ENCODE results near the gene CTH. TPM values are rescaled to one million over a fixed set of nuclear protein-coding genes. Genes with fewer than 3 reads are reported as not detected.

Gene CTH
- total RNA-seq, 1 experiment from 2014 or later: 4.7 TPM

DNA sequence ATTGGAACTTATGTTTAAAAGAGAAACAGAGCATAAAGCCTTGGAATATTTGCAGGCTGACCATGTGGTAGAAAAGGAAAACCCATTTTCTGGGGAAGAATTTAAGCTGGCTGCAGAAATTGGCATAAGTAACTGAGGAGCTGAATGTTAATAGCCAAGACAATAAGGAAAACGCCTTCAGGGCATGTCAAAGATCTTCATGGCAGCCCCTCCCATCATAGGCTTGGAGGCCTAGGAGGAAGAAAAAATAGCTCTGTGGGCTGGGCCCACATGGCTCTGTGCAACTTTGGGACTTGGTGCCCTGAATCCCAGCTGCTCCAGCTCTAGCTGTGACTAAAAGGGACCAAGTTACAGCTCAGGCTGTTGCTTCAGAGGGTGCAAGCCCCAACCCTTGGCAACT, 51.5 kb downstream of the CTH start:
- TF ChIP-seq, protein P1, sequence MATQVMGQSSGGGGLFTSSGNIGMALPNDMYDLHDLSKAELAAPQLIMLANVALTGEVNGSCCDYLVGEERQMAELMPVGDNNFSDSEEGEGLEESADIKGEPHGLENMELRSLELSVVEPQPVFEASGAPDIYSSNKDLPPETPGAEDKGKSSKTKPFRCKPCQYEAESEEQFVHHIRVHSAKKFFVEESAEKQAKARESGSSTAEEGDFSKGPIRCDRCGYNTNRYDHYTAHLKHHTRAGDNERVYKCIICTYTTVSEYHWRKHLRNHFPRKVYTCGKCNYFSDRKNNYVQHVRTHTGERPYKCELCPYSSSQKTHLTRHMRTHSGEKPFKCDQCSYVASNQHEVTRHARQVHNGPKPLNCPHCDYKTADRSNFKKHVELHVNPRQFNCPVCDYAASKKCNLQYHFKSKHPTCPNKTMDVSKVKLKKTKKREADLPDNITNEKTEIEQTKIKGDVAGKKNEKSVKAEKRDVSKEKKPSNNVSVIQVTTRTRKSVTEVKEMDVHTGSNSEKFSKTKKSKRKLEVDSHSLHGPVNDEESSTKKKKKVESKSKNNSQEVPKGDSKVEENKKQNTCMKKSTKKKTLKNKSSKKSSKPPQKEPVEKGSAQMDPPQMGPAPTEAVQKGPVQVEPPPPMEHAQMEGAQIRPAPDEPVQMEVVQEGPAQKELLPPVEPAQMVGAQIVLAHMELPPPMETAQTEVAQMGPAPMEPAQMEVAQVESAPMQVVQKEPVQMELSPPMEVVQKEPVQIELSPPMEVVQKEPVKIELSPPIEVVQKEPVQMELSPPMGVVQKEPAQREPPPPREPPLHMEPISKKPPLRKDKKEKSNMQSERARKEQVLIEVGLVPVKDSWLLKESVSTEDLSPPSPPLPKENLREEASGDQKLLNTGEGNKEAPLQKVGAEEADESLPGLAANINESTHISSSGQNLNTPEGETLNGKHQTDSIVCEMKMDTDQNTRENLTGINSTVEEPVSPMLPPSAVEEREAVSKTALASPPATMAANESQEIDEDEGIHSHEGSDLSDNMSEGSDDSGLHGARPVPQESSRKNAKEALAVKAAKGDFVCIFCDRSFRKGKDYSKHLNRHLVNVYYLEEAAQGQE (IDR thresholded peaks at IDR 0.05; ENCODE audit: insufficient read depth in 1 of 2, low read depth in 2 of 2, low read length in 1 of 2): no peak
- no peak for TF ChIP-seq SIN3A (IDR thresholded peaks at IDR 0.05; ENCODE audit: borderline replicate concordance, insufficient read depth, low read depth, low read length)
- TF ChIP-seq, protein P2, sequence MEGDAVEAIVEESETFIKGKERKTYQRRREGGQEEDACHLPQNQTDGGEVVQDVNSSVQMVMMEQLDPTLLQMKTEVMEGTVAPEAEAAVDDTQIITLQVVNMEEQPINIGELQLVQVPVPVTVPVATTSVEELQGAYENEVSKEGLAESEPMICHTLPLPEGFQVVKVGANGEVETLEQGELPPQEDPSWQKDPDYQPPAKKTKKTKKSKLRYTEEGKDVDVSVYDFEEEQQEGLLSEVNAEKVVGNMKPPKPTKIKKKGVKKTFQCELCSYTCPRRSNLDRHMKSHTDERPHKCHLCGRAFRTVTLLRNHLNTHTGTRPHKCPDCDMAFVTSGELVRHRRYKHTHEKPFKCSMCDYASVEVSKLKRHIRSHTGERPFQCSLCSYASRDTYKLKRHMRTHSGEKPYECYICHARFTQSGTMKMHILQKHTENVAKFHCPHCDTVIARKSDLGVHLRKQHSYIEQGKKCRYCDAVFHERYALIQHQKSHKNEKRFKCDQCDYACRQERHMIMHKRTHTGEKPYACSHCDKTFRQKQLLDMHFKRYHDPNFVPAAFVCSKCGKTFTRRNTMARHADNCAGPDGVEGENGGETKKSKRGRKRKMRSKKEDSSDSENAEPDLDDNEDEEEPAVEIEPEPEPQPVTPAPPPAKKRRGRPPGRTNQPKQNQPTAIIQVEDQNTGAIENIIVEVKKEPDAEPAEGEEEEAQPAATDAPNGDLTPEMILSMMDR (IDR thresholded peaks at IDR 0.05): no peak
- no peak overlapping the region for H3K27ac ChIP-seq (ENCODE audit: low read length)
- H3K36me3 ChIP-seq (ENCODE audit: control insufficient read depth, insufficient read depth, low read length): no peaks in the 10 kb centered on the region; the same call in 1 of the 2 replicates
- intact Hi-C loops (cut with micrococcal nuclease; ENCODE audit: unreplicated experiment): no loop called here
- ChIA-PET CTCF (no interaction called here), POLR2A (no interaction called here)
- no peaks in the 10 kb centered on the region for H3K9me3 ChIP-seq (ENCODE audit: control insufficient read depth, insufficient read depth, low read depth, low read length)
- ATAC-seq: no peak
- in situ Hi-C loops (cut with HindIII; ENCODE audit: low pct_unique_long_range_greater_than_20kb, low sequenced_read_pairs): no loop called here
- no peak overlapping the region for H3K4me3 ChIP-seq (ENCODE audit: low read depth in 2 of 2, low read length in 2 of 2)
- BruUV-seq (replicated peaks): no TSS peak
- H3K27me3 ChIP-seq (ENCODE audit: control insufficient read depth, insufficient read depth, low read length): peaks cover 3% of the 10 kb centered on the region; the same call in 1 of the 2 replicates
- no peaks in the 10 kb centered on the region for H3K4me1 ChIP-seq (ENCODE audit: control insufficient read depth, insufficient read depth, low read length)
- DNase-seq (ENCODE audit: low read depth, low spot score): no peak

DNA sequence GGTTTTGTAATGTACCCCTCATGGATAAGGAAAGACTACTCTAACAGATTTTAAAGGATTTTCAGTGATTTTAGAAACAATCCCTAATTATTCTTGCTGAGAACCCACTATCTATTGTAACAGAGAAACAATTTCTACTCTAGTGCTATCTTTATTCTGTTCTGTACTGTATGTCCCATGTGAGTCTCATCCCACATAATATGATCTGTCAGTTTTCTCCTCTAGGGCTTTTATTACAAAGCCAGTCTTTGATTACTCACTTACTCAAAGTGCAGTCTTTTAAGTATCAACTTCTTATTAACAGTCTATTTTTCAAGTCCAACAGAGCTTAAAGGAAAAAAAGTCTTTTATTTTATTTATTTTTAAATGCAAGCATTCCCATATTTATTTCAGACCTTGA, 54.8 kb downstream of the CTH start:
- ATAC-seq (no peak), DNase-seq (ENCODE audit: low read depth, low spot score) (no peak)
- peaks cover 3% of the 10 kb centered on the region; the same call in 1 of the 2 replicates for H3K27me3 ChIP-seq (ENCODE audit: control insufficient read depth, insufficient read depth, low read length)
- BruUV-seq (replicated peaks): no TSS peak
- H3K4me1 ChIP-seq (ENCODE audit: control insufficient read depth, insufficient read depth, low read length): no peaks in the 10 kb centered on the region
- no peak overlapping the region for H3K27ac ChIP-seq (ENCODE audit: low read length)
- ChIA-PET POLR2A (no interaction called here), CTCF (no interaction called here)
- no peak for TF ChIP-seq SIN3A (IDR thresholded peaks at IDR 0.05; ENCODE audit: borderline replicate concordance, insufficient read depth, low read depth, low read length)
- no peak for TF ChIP-seq TCF7L2 (IDR thresholded peaks at IDR 0.05; ENCODE audit: low read depth, low read length)
- TF ChIP-seq, protein P1 (IDR thresholded peaks at IDR 0.05; ENCODE audit: insufficient read depth in 1 of 2, low read depth in 2 of 2, low read length in 1 of 2): no peak
- TF ChIP-seq, protein P2 (IDR thresholded peaks at IDR 0.05): no peak
- TF ChIP-seq POLR2AphosphoS5 (IDR thresholded peaks at IDR 0.05; ENCODE audit: low read depth, low read length): no peak
- H3K4me3 ChIP-seq (ENCODE audit: low read depth in 2 of 2, low read length in 2 of 2): no peak overlapping the region
- no peaks in the 10 kb centered on the region for H3K9me3 ChIP-seq (ENCODE audit: control insufficient read depth, insufficient read depth, low read depth, low read length)
- in situ Hi-C loops (cut with HindIII; ENCODE audit: low pct_unique_long_range_greater_than_20kb, low sequenced_read_pairs): no loop called here
- H3K36me3 ChIP-seq (ENCODE audit: control insufficient read depth, insufficient read depth, low read length): no peaks in the 10 kb centered on the region; the same call in 1 of the 2 replicates
- intact Hi-C loops (cut with micrococcal nuclease; ENCODE audit: unreplicated experiment): no loop called here

Measured in Panc1 (cell line).